Caco-2 (cell line): Measurements from ENCODE around the gene TET3. TPM values are rescaled to one million over a fixed set of nuclear protein-coding genes. Genes with fewer than 3 reads are reported as not detected.

Experiments
- BruUV-seq: library from RNA; stranded (reverse); fragments of 400-500 nt; replicated peaks from 2 replicates; lab custom pipeline; 2021; lab: Mats Ljungman, UMichigan
- CTCF ChIA-PET: fragments of 300-600 bp; sonication (Branson Sonifier 250); formaldehyde crosslinking; loops from one replicate; lab custom pipeline; 2022; ENCODE audit warnings: antibody characterized with exemption; lab: Charles Lee
- POLR2A ChIA-PET: fragments of 300-600 bp; sonication (Branson Sonifier 250); formaldehyde crosslinking; loops from one replicate; lab custom pipeline; 2022; ENCODE audit warnings: antibody characterized with exemption; lab: Charles Lee
- DNase-seq, 2 experiments: peaks; one replicate each; pipeline versions ENCODE4 v3.0.0 to v3.0.0-alpha.2; 2020 to 2022
- H3K27me3 ChIP-seq: replicated peaks from 2 replicates; pipeline ENCODE4 v1.6.0; 2011; ENCODE audit warnings: low read length; ENCODE audit not compliant: control insufficient read depth, insufficient read depth
- H3K36me3 ChIP-seq: 2 replicates; pipeline ENCODE4 v1.5.1; 2011; ENCODE audit warnings: low read length; ENCODE audit not compliant: control insufficient read depth, insufficient read depth
- H3K4me1 ChIP-seq: fragments of 250-450 bp; sonication (Bioruptor Pico); 2 replicates; pipeline ENCODE4 v1.5.1; 2020; ENCODE audit warnings: mild to moderate bottlenecking
- H3K4me3 ChIP-seq: 2 replicates; pipeline ENCODE4 v1.5.1; 2011; ENCODE audit warnings: low read depth, mild to moderate bottlenecking, control low read depth, low read length
- H3K9me3 ChIP-seq: fragments of 250-450 bp; sonication (Bioruptor Pico); 2 replicates; pipeline ENCODE4 v1.5.1; 2020; ENCODE audit warnings: mild to moderate bottlenecking, moderate library complexity
- H3K27ac Mint-ChIP-seq: one replicate; pipeline ENCODE4 v1.8.0; 2022; ENCODE audit warnings: mixed read lengths; ENCODE audit not compliant: unreplicated experiment
- H3K27me3 Mint-ChIP-seq: one replicate; pipeline ENCODE4 v1.8.0; 2022; ENCODE audit warnings: mixed read lengths; ENCODE audit not compliant: insufficient read depth, unreplicated experiment
- H3K36me3 Mint-ChIP-seq: one replicate; pipeline ENCODE4 v1.8.0; 2022; ENCODE audit warnings: mild to moderate bottlenecking, mixed read lengths; ENCODE audit not compliant: insufficient read depth, unreplicated experiment
- H3K4me1 Mint-ChIP-seq: one replicate; pipeline ENCODE4 v1.8.0; 2022; ENCODE audit warnings: low read depth, mixed read lengths; ENCODE audit not compliant: unreplicated experiment
- H3K4me3 Mint-ChIP-seq: one replicate; pipeline ENCODE4 v1.8.0; 2022; ENCODE audit warnings: mild to moderate bottlenecking, moderate library complexity, mixed read lengths; ENCODE audit not compliant: unreplicated experiment
- H3K9me3 Mint-ChIP-seq: one replicate; pipeline ENCODE4 v1.8.0; 2022; ENCODE audit warnings: mixed read lengths; ENCODE audit not compliant: unreplicated experiment
- intact Hi-C: fragments of 100-400 bp; cut with micrococcal nuclease; formaldehyde crosslinking; loops from one replicate; pipeline ENCODE4 v1.10.0; 2022; ENCODE audit not compliant: unreplicated experiment
- total RNA-seq: library from RNA; stranded (reverse); gene quantifications from 2 replicates; pipeline ENCODE4 v1.2.3, GENCODE V29; 2022
- TF ChIP-seq, protein P1 (sequence below), 2 experiments: fragments of 200-600 bp in 1 of 2; IDR thresholded peaks; 1 replicate in 1 of 2; 2 replicates in 1 of 2; pipeline versions ENCODE4 v1.5.1 to v1.8.0; 2011 to 2022; ENCODE audit warnings: antibody characterized with exemption in 1 of 2, control low read depth in 1 of 2, inconsistent platforms in 1 of 2, low read depth in 1 of 2, low read length in 1 of 2, mild to moderate bottlenecking in 1 of 2, moderate library complexity in 1 of 2; ENCODE audit not compliant: insufficient read depth in 1 of 2, severe bottlenecking in 1 of 2, unreplicated experiment in 1 of 2

The TET3 gene
- total RNA-seq, 1 experiment from 2014 or later: 27.5 TPM

DNA sequence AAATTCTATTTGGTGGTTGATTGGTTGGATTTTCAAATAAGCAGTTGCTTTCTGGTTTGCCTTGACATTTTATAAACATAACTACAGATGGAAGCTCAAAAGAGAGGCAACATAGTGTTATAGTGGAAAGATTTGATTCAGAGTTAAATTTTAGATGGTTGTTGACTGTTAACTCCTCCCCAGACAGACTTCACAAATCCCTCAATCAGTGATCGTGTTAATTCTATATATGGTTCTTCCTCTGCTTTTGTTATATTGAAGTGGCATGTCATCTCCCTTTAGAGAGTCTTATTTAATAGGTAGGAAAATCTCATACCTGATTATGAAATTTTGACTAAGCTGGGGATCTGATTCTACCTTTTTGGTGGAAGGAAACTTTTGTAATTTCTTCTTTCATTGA, 38.5 kb upstream of the TET3 start:
- DNase-seq: no peak
- Histone ChIP-seq H3K36me3 (peaks cover 2% of the 10 kb centered on the region), H3K4me3 (no peak overlapping the region), H3K4me1 (no peaks in the 10 kb centered on the region), H3K9me3 (no peaks in the 10 kb centered on the region), H3K27me3 (no peaks in the 10 kb centered on the region)
- H3K4me3 Mint-ChIP-seq: no peak overlapping the region
- peaks cover 66% of the 10 kb centered on the region for H3K36me3 Mint-ChIP-seq
- ChIA-PET POLR2A (no interaction called here), CTCF (no interaction called here)
- H3K9me3 Mint-ChIP-seq: no peaks in the 10 kb centered on the region
- intact Hi-C loops: no loop called here
- no peak overlapping the region for H3K27ac Mint-ChIP-seq
- no peaks in the 10 kb centered on the region for H3K4me1 Mint-ChIP-seq
- H3K27me3 Mint-ChIP-seq: no peaks in the 10 kb centered on the region
- BruUV-seq: no TSS peak
- TF ChIP-seq, protein P1, sequence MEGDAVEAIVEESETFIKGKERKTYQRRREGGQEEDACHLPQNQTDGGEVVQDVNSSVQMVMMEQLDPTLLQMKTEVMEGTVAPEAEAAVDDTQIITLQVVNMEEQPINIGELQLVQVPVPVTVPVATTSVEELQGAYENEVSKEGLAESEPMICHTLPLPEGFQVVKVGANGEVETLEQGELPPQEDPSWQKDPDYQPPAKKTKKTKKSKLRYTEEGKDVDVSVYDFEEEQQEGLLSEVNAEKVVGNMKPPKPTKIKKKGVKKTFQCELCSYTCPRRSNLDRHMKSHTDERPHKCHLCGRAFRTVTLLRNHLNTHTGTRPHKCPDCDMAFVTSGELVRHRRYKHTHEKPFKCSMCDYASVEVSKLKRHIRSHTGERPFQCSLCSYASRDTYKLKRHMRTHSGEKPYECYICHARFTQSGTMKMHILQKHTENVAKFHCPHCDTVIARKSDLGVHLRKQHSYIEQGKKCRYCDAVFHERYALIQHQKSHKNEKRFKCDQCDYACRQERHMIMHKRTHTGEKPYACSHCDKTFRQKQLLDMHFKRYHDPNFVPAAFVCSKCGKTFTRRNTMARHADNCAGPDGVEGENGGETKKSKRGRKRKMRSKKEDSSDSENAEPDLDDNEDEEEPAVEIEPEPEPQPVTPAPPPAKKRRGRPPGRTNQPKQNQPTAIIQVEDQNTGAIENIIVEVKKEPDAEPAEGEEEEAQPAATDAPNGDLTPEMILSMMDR (IDR thresholded peaks at IDR 0.05; ENCODE audit: insufficient read depth in 1 of 2, low read depth in 1 of 2, low read length in 1 of 2, severe bottlenecking in 1 of 2, unreplicated experiment in 1 of 2): no peak

GRCh38 chr2:73946666-73947065, 38.0 kb upstream of the TET3 start:
- BruUV-seq: no TSS peak
- Mint-ChIP-seq H3K27me3 (no peaks in the 10 kb centered on the region), H3K9me3 (no peaks in the 10 kb centered on the region), H3K4me1 (no peaks in the 10 kb centered on the region), H3K36me3 (peaks cover 66% of the 10 kb centered on the region), H3K4me3 (no peak overlapping the region), H3K27ac (no peak overlapping the region)
- Histone ChIP-seq H3K9me3 (no peaks in the 10 kb centered on the region), H3K4me3 (no peak overlapping the region), H3K27me3 (no peaks in the 10 kb centered on the region), H3K36me3 (peaks cover 2% of the 10 kb centered on the region), H3K4me1 (no peaks in the 10 kb centered on the region)
- CTCF ChIA-PET: no interaction called here
- TF ChIP-seq, protein P1 (IDR thresholded peaks at IDR 0.05; ENCODE audit: insufficient read depth in 1 of 2, low read depth in 1 of 2, low read length in 1 of 2, severe bottlenecking in 1 of 2, unreplicated experiment in 1 of 2): no peak
- DNase-seq: no peak
- intact Hi-C loops: no loop called here
- POLR2A ChIA-PET: no interaction called here

GRCh38 chr2:73947412-73948018, 37.2 kb upstream of the TET3 start:
- Mint-ChIP-seq H3K4me3 (no peak overlapping the region), H3K36me3 (peaks cover 73% of the 10 kb centered on the region), H3K27ac (no peak overlapping the region), H3K27me3 (no peaks in the 10 kb centered on the region), H3K9me3 (no peaks in the 10 kb centered on the region), H3K4me1 (no peaks in the 10 kb centered on the region)
- POLR2A ChIA-PET: no interaction called here
- Histone ChIP-seq H3K4me3 (no peak overlapping the region), H3K9me3 (no peaks in the 10 kb centered on the region), H3K27me3 (no peaks in the 10 kb centered on the region), H3K4me1 (no peaks in the 10 kb centered on the region), H3K36me3 (peaks cover 2% of the 10 kb centered on the region)
- BruUV-seq: no TSS peak
- intact Hi-C loops: no loop called here
- TF ChIP-seq, protein P1 (IDR thresholded peaks at IDR 0.05; ENCODE audit: insufficient read depth in 1 of 2, low read depth in 1 of 2, low read length in 1 of 2, severe bottlenecking in 1 of 2, unreplicated experiment in 1 of 2): no peak
- CTCF ChIA-PET: no interaction called here
- DNase-seq: no peak
